ENCODE measurements around the gene CELF4. TPM values are rescaled to one million over a fixed set of nuclear protein-coding genes. Genes with fewer than 3 reads are reported as not detected.

Gene CELF4
- total RNA-seq, 1 donor, result not detected

- no peak overlapping the region for H3K4me3 ChIP-seq (ENCODE audit: low read length)
Measured at GRCh38 chr18:37395631-37396030, 170.0 kb downstream of the CELF4 start.

GRCh38 chr18:37395138-37395537, 170.5 kb downstream of the CELF4 start:
- H3K9me3 ChIP-seq (ENCODE audit: low read depth, low read length), result no peaks in the 10 kb centered on the region
- H3K4me1 ChIP-seq (ENCODE audit: insufficient read depth, low read length), result no peaks in the 10 kb centered on the region
- H3K4me3 ChIP-seq (ENCODE audit: low read length), result no peak overlapping the region
- H3K27me3 ChIP-seq (ENCODE audit: insufficient read depth, low read length), result peaks cover 11% of the 10 kb centered on the region

More at GRCh38 chr18:37395631-37396030, 170.0 kb downstream of the CELF4 start:
- Histone ChIP-seq H3K4me1 (ENCODE audit: insufficient read depth, low read length) (no peaks in the 10 kb centered on the region), H3K9me3 (ENCODE audit: low read depth, low read length) (no peaks in the 10 kb centered on the region), H3K27me3 (ENCODE audit: insufficient read depth, low read length) (peaks cover 11% of the 10 kb centered on the region)

GRCh38 chr18:37394610-37394965, 171.0 kb downstream of the CELF4 start:
- H3K9me3 ChIP-seq (ENCODE audit: low read depth, low read length), result no peaks in the 10 kb centered on the region
- no peaks in the 10 kb centered on the region for H3K4me1 ChIP-seq (ENCODE audit: insufficient read depth, low read length)
- peaks cover 11% of the 10 kb centered on the region for H3K27me3 ChIP-seq (ENCODE audit: insufficient read depth, low read length)
- H3K4me3 ChIP-seq (ENCODE audit: low read length), result no peak overlapping the region

- H3K9me3 ChIP-seq (ENCODE audit: low read depth, low read length), result no peaks in the 10 kb centered on the region
- no peak overlapping the region for H3K4me3 ChIP-seq (ENCODE audit: low read length)
- H3K4me1 ChIP-seq (ENCODE audit: insufficient read depth, low read length), result no peaks in the 10 kb centered on the region
- H3K27me3 ChIP-seq (ENCODE audit: insufficient read depth, low read length), result peaks cover 11% of the 10 kb centered on the region
Measured at GRCh38 chr18:37393945-37394609, 171.5 kb downstream of the CELF4 start.

GRCh38 chr18:37393221-37393827, 172.3 kb downstream of the CELF4 start:
- Histone ChIP-seq H3K27me3 (ENCODE audit: insufficient read depth, low read length) (peaks cover 11% of the 10 kb centered on the region), H3K4me3 (ENCODE audit: low read length) (no peak overlapping the region), H3K4me1 (ENCODE audit: insufficient read depth, low read length) (no peaks in the 10 kb centered on the region), H3K9me3 (ENCODE audit: low read depth, low read length) (no peaks in the 10 kb centered on the region)

- no peaks in the 10 kb centered on the region for H3K9me3 ChIP-seq (ENCODE audit: low read depth, low read length)
- no peak overlapping the region for H3K4me3 ChIP-seq (ENCODE audit: low read length)
- H3K27me3 ChIP-seq (ENCODE audit: insufficient read depth, low read length), result peaks cover 11% of the 10 kb centered on the region
- H3K4me1 ChIP-seq (ENCODE audit: insufficient read depth, low read length), result no peaks in the 10 kb centered on the region
Measured at GRCh38 chr18:37392648-37393047, 172.9 kb downstream of the CELF4 start.

GRCh38 chr18:37391698-37392548, 173.7 kb downstream of the CELF4 start:
- Histone ChIP-seq H3K27me3 (ENCODE audit: insufficient read depth, low read length) (peaks cover 11% of the 10 kb centered on the region), H3K9me3 (ENCODE audit: low read depth, low read length) (no peaks in the 10 kb centered on the region), H3K4me3 (ENCODE audit: low read length) (no peak overlapping the region), H3K4me1 (ENCODE audit: insufficient read depth, low read length) (no peaks in the 10 kb centered on the region)

GRCh38 chr18:37391156-37391555, 174.4 kb downstream of the CELF4 start:
- Histone ChIP-seq H3K4me1 (ENCODE audit: insufficient read depth, low read length) (no peaks in the 10 kb centered on the region), H3K9me3 (ENCODE audit: low read depth, low read length) (no peaks in the 10 kb centered on the region), H3K27me3 (ENCODE audit: insufficient read depth, low read length) (peaks cover 11% of the 10 kb centered on the region), H3K4me3 (ENCODE audit: low read length) (no peak overlapping the region)

- Histone ChIP-seq H3K4me3 (ENCODE audit: low read length) (no peak overlapping the region), H3K27me3 (ENCODE audit: insufficient read depth, low read length) (peaks cover 11% of the 10 kb centered on the region), H3K4me1 (ENCODE audit: insufficient read depth, low read length) (no peaks in the 10 kb centered on the region), H3K9me3 (ENCODE audit: low read depth, low read length) (no peaks in the 10 kb centered on the region)
Measured at GRCh38 chr18:37390687-37391086, 174.9 kb downstream of the CELF4 start.

- Histone ChIP-seq H3K27me3 (ENCODE audit: insufficient read depth, low read length) (peaks cover 11% of the 10 kb centered on the region), H3K4me1 (ENCODE audit: insufficient read depth, low read length) (no peaks in the 10 kb centered on the region), H3K4me3 (ENCODE audit: low read length) (no peak overlapping the region), H3K9me3 (ENCODE audit: low read depth, low read length) (no peaks in the 10 kb centered on the region)
Measured at GRCh38 chr18:37389684-37390368, 175.8 kb downstream of the CELF4 start.

- Histone ChIP-seq H3K4me1 (ENCODE audit: insufficient read depth, low read length) (no peaks in the 10 kb centered on the region), H3K4me3 (ENCODE audit: low read length) (no peak overlapping the region), H3K27me3 (ENCODE audit: insufficient read depth, low read length) (peaks cover 11% of the 10 kb centered on the region), H3K9me3 (ENCODE audit: low read depth, low read length) (no peaks in the 10 kb centered on the region)
Measured at GRCh38 chr18:37389041-37389440, 176.6 kb downstream of the CELF4 start.

- Histone ChIP-seq H3K4me3 (ENCODE audit: low read length) (no peak overlapping the region), H3K27me3 (ENCODE audit: insufficient read depth, low read length) (peaks cover 8% of the 10 kb centered on the region), H3K4me1 (ENCODE audit: insufficient read depth, low read length) (no peaks in the 10 kb centered on the region), H3K9me3 (ENCODE audit: low read depth, low read length) (no peaks in the 10 kb centered on the region)
Measured at GRCh38 chr18:37388413-37388812, 177.2 kb downstream of the CELF4 start.

- Histone ChIP-seq H3K27me3 (ENCODE audit: insufficient read depth, low read length) (no peaks in the 10 kb centered on the region), H3K4me1 (ENCODE audit: insufficient read depth, low read length) (no peaks in the 10 kb centered on the region), H3K9me3 (ENCODE audit: low read depth, low read length) (no peaks in the 10 kb centered on the region), H3K4me3 (ENCODE audit: low read length) (no peak overlapping the region)
Measured at GRCh38 chr18:37385846-37386778, 179.5 kb downstream of the CELF4 start.
